NCI-H2196 treated with DMSO at 0.1 percent for 48 hours (cell line): ENCODE data around the gene ITSN1.

Experiments
- DNase-seq: peaks from one replicate; lab custom pipeline; 2025; ENCODE audit not compliant: unreplicated experiment; lab: John Stamatoyannopoulos, UW

Gene ITSN1

GRCh38 chr21:33677450-33677849, 35.1 kb downstream of the ITSN1 start:
- DNase-seq = no peak

- no peak for DNase-seq
These were observed 38.6 kb downstream of the ITSN1 start for GRCh38 chr21:33680870-33681269.

- DNase-seq = no peak
These were observed 40.8 kb downstream of the ITSN1 start for GRCh38 chr21:33682992-33683627.

- DNase-seq = no peak
These were observed 41.8 kb downstream of the ITSN1 start for GRCh38 chr21:33684068-33684467.

- no peak for DNase-seq
These were observed 42.7 kb downstream of the ITSN1 start for GRCh38 chr21:33684923-33685560.

GRCh38 chr21:33685613-33686197, 43.4 kb downstream of the ITSN1 start:
- DNase-seq = no peak

- no peak for DNase-seq
These were observed 44.1 kb downstream of the ITSN1 start for GRCh38 chr21:33686386-33686785.

- DNase-seq = no peak
These were observed 45.3 kb downstream of the ITSN1 start for GRCh38 chr21:33687634-33688033.

- DNase-seq = no peak
These were observed 46.1 kb downstream of the ITSN1 start for GRCh38 chr21:33688353-33688752.

GRCh38 chr21:33690874-33691273, 48.6 kb downstream of the ITSN1 start:
- no peak for DNase-seq

GRCh38 chr21:33691945-33692603, 49.8 kb downstream of the ITSN1 start:
- no peak for DNase-seq

GRCh38 chr21:33695813-33696212, 53.5 kb downstream of the ITSN1 start:
- no peak for DNase-seq

GRCh38 chr21:33696465-33696864, 54.2 kb downstream of the ITSN1 start:
- DNase-seq = no peak

- DNase-seq = no peak
These were observed 56.0 kb downstream of the ITSN1 start for GRCh38 chr21:33698087-33698860.

- DNase-seq = no peak
These were observed 57.0 kb downstream of the ITSN1 start for GRCh38 chr21:33699277-33699676.

GRCh38 chr21:33700491-33700890, 58.2 kb downstream of the ITSN1 start:
- no peak for DNase-seq

- no peak for DNase-seq
These were observed 61.7 kb downstream of the ITSN1 start for GRCh38 chr21:33703750-33704606.

GRCh38 chr21:33707846-33708245, 65.5 kb downstream of the ITSN1 start:
- DNase-seq = no peak

GRCh38 chr21:33708874-33709273, 66.6 kb downstream of the ITSN1 start:
- no peak for DNase-seq

- DNase-seq = no peak
These were observed 69.9 kb downstream of the ITSN1 start for GRCh38 chr21:33712022-33712803.
